DND-41 (cell line): ENCODE data around the gene IFNA5.

Experiments used
- ATAC-seq: fragments of 200-7000 bp; cut with Tn5 transposase; 3 replicates; pipeline ENCODE4 v1.9.1; 2021; ENCODE audit warnings: low read depth; ENCODE audit not compliant: insufficient read depth
- DNase-seq: peaks from one replicate; pipeline ENCODE4 v3.0.0-alpha.2; 2020
- H2AFZ ChIP-seq: 2 replicates; pipeline ENCODE4 v1.6.0; 2012; ENCODE audit warnings: low read depth, low read length
- H3K27ac ChIP-seq: 2 replicates; pipeline ENCODE4 v1.5.1; 2012; ENCODE audit warnings: low read length, inconsistent platforms
- H3K27me3 ChIP-seq: fragments of 200-600 bp; sonication (generic); 2 replicates; pipeline ENCODE4 v1.6.0; 2012; ENCODE audit warnings: low read length, mild to moderate bottlenecking, inconsistent platforms; ENCODE audit not compliant: insufficient read depth, poor library complexity
- H3K36me3 ChIP-seq: 2 replicates; pipeline ENCODE4 v1.5.1; 2012; ENCODE audit warnings: low read length, inconsistent platforms; ENCODE audit not compliant: insufficient read depth
- H3K4me1 ChIP-seq: 2 replicates; pipeline ENCODE4 v1.5.1; 2012; ENCODE audit warnings: mild to moderate bottlenecking, low read length; ENCODE audit not compliant: insufficient read depth
- H3K4me2 ChIP-seq: 2 replicates; pipeline ENCODE4 v1.6.0; 2012; ENCODE audit warnings: mild to moderate bottlenecking, moderate library complexity, low read length, inconsistent platforms; ENCODE audit not compliant: insufficient read depth
- H3K4me3 ChIP-seq, 2 experiments: fragments of 200-600 bp in 1 of 2; shearing (Covaris generic) in 1 of 2; 2 replicates each; pipeline ENCODE4 v1.5.1; 2012 to 2016; ENCODE audit warnings: inconsistent platforms in 2 of 2, low read length in 2 of 2, mild to moderate bottlenecking in 2 of 2, low read depth in 1 of 2, moderate library complexity in 1 of 2
- H3K79me2 ChIP-seq: 2 replicates; pipeline ENCODE4 v1.6.0; 2012; ENCODE audit warnings: low read length, inconsistent platforms; ENCODE audit not compliant: insufficient read depth
- H3K9ac ChIP-seq: 2 replicates; pipeline ENCODE4 v1.6.0; 2012; ENCODE audit warnings: low read depth, mild to moderate bottlenecking, inconsistent platforms, low read length, moderate library complexity
- H3K9me3 ChIP-seq: 2 replicates; pipeline ENCODE4 v1.5.1; 2012; ENCODE audit warnings: low read length, moderate library complexity, mild to moderate bottlenecking, inconsistent platforms; ENCODE audit not compliant: insufficient read depth, severe bottlenecking
- H4K20me1 ChIP-seq: 2 replicates; pipeline ENCODE4 v1.6.0; 2012; ENCODE audit warnings: low read length; ENCODE audit not compliant: insufficient read depth
- EZH2 ChIP-seq: IDR thresholded peaks from 3 replicates; pipeline ENCODE4 v1.6.1; 2012; ENCODE audit warnings: borderline replicate concordance, low read depth, mild to moderate bottlenecking, moderate library complexity, low read length, inconsistent platforms; ENCODE audit not compliant: severe bottlenecking
- TF ChIP-seq, protein P1 (sequence below): IDR thresholded peaks from 2 replicates; pipeline ENCODE4 v1.5.1; 2012; ENCODE audit warnings: borderline replicate concordance, low read length, moderate library complexity, mild to moderate bottlenecking; ENCODE audit not compliant: poor library complexity, severe bottlenecking; ENCODE audit errors: extremely low read depth

The IFNA5 gene

DNA sequence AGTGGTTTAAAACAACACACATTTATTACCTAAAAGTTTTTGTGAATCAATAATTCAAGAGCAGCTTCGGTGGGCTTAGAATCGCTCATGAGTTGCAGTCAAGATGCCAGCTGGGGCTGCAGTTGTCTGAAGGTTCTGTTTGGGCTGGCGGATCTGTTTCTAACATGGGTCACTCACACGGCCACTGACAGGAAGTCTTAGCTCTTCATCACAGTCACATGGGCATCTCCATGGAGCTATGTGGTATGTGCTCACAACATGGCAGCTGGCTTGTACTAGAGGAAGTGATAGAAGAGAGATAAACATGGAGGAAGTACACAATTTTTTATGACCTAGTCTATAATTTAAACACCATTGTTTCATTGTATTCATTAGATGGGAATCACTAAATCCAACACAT is 18.9 kb upstream of the IFNA5 start:
- H3K9me3 ChIP-seq, result no peaks in the 10 kb centered on the region
- H3K4me3 ChIP-seq, result no peak overlapping the region
- no peak overlapping the region for H2AFZ ChIP-seq
- no peak for DNase-seq
- ATAC-seq, result no peak
- H4K20me1 ChIP-seq, result peaks cover 23% of the 10 kb centered on the region; the same call in 1 of the 2 replicates
- no peak overlapping the region for H3K9ac ChIP-seq
- H3K4me1 ChIP-seq, result peaks cover 11% of the 10 kb centered on the region
- H3K27ac ChIP-seq, result no peak overlapping the region
- peaks cover 27% of the 10 kb centered on the region for H3K79me2 ChIP-seq
- TF ChIP-seq, protein P1, sequence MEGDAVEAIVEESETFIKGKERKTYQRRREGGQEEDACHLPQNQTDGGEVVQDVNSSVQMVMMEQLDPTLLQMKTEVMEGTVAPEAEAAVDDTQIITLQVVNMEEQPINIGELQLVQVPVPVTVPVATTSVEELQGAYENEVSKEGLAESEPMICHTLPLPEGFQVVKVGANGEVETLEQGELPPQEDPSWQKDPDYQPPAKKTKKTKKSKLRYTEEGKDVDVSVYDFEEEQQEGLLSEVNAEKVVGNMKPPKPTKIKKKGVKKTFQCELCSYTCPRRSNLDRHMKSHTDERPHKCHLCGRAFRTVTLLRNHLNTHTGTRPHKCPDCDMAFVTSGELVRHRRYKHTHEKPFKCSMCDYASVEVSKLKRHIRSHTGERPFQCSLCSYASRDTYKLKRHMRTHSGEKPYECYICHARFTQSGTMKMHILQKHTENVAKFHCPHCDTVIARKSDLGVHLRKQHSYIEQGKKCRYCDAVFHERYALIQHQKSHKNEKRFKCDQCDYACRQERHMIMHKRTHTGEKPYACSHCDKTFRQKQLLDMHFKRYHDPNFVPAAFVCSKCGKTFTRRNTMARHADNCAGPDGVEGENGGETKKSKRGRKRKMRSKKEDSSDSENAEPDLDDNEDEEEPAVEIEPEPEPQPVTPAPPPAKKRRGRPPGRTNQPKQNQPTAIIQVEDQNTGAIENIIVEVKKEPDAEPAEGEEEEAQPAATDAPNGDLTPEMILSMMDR, result no peak
- TF ChIP-seq EZH2, result no peak
- H3K4me2 ChIP-seq, result no peak overlapping the region
- no peaks in the 10 kb centered on the region for H3K27me3 ChIP-seq
- peaks cover 35% of the 10 kb centered on the region for H3K36me3 ChIP-seq

DNA sequence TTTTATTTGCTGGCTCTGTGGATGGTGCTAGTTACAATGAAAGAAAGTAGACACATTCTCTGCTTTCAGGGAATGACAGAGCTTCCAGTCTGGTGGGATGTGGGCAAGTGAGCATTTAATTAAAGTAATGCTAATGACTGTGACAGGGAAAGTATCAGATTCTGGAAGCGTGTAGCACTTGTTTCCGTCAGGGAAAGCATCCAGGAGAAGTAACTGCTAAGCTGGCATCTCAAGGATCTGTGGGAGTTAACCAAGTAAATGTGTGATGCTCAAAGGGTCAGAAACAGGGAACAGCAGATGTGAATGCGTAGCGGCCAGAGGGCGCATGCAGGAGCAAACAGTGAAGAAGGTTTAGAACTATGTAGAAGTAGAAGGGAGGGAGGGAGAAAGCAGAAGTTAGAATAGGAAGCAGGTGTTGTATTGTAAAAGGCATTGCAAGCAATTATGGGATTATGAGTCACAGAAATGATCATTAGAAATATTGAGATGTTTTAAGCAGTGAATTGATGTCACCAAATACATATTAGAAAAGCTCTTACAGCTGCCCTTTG is 17.9 kb upstream of the IFNA5 start:
- H4K20me1 ChIP-seq, result peaks cover 14% of the 10 kb centered on the region; the same call in 1 of the 2 replicates
- no peak overlapping the region for H3K27ac ChIP-seq
- DNase-seq, result no peak
- no peaks in the 10 kb centered on the region for H3K27me3 ChIP-seq
- ATAC-seq, result no peak
- no peak overlapping the region for H3K4me3 ChIP-seq
- H2AFZ ChIP-seq, result no peak overlapping the region
- H3K9ac ChIP-seq, result no peak overlapping the region
- H3K4me2 ChIP-seq, result no peak overlapping the region
- peaks cover 18% of the 10 kb centered on the region for H3K79me2 ChIP-seq
- no peaks in the 10 kb centered on the region for H3K9me3 ChIP-seq
- peaks cover 5% of the 10 kb centered on the region; the same call in 1 of the 2 replicates for H3K4me1 ChIP-seq
- TF ChIP-seq EZH2, result no peak
- TF ChIP-seq, protein P1, result no peak
- peaks cover 35% of the 10 kb centered on the region for H3K36me3 ChIP-seq

DNA sequence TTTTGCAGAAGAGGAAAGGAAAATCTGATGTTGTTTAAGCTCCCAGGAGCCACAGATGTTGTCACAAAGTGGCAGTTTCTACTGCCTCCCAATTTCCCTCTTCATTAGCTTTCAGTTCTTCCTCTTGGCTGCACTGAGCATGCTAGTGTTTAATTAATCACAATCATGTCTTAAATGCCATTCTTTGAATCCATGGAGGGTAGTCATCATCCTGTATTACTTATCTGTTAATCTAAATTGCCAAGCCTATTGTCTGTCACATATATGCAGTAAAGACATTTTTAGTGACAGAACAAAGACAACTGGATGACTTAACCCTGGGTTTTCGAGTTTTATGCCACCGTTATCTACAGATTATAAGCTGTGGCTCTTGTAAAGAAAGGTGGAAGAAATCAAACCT is 15.4 kb upstream of the IFNA5 start:
- Histone ChIP-seq H4K20me1 (peaks cover 7% of the 10 kb centered on the region; the same call in 1 of the 2 replicates), H3K9me3 (no peaks in the 10 kb centered on the region), H3K4me2 (no peak overlapping the region), H3K27ac (no peak overlapping the region), H3K36me3 (peaks cover 31% of the 10 kb centered on the region), H3K4me1 (no peaks in the 10 kb centered on the region), H3K27me3 (no peaks in the 10 kb centered on the region), H2AFZ (no peak overlapping the region), H3K9ac (no peak overlapping the region), H3K4me3 (no peak overlapping the region), H3K79me2 (no peaks in the 10 kb centered on the region)
- ATAC-seq, result no peak
- DNase-seq, result no peak
- TF ChIP-seq EZH2, result no peak
- TF ChIP-seq, protein P1, result no peak
